Measurements from ENCODE around the gene DENND1B.

DENND1B gene

GRCh38 chr1:197685785-197686184 is 89.5 kb downstream of the DENND1B start:
- DNase-seq (ENCODE audit: low read depth) = no peak

GRCh38 chr1:197683895-197684553 is 91.3 kb downstream of the DENND1B start:
- no peak for DNase-seq (ENCODE audit: low read depth)

- no peak for DNase-seq (ENCODE audit: low read depth)
Observed at GRCh38 chr1:197683280-197683679, 92.0 kb downstream of the DENND1B start.

- DNase-seq (ENCODE audit: low read depth) = no peak
Observed at GRCh38 chr1:197680311-197680710, 95.0 kb downstream of the DENND1B start.

GRCh38 chr1:197677752-197678295 is 97.5 kb downstream of the DENND1B start:
- DNase-seq (ENCODE audit: low read depth) = no peak

- DNase-seq (ENCODE audit: low read depth) = no peak
Observed at GRCh38 chr1:197677313-197677712, 98.0 kb downstream of the DENND1B start.

GRCh38 chr1:197675583-197676208 is 99.6 kb downstream of the DENND1B start:
- DNase-seq (ENCODE audit: low read depth) = no peak

- no peak for DNase-seq (ENCODE audit: low read depth)
Observed at GRCh38 chr1:197674286-197674685, 101.0 kb downstream of the DENND1B start.

- no peak for DNase-seq (ENCODE audit: low read depth)
Observed at GRCh38 chr1:197673292-197673691, 102.0 kb downstream of the DENND1B start.

- DNase-seq (ENCODE audit: low read depth) = no peak
Observed at GRCh38 chr1:197672347-197672746, 102.9 kb downstream of the DENND1B start.

GRCh38 chr1:197671920-197672319 is 103.4 kb downstream of the DENND1B start:
- no peak for DNase-seq (ENCODE audit: low read depth)

GRCh38 chr1:197671140-197671539 is 104.1 kb downstream of the DENND1B start:
- no peak for DNase-seq (ENCODE audit: low read depth)

- DNase-seq (ENCODE audit: low read depth) = no peak
Observed at GRCh38 chr1:197666769-197667285, 108.5 kb downstream of the DENND1B start.

- DNase-seq (ENCODE audit: low read depth) = no peak
Observed at GRCh38 chr1:197664391-197664790, 110.9 kb downstream of the DENND1B start.

GRCh38 chr1:197663162-197663953 is 111.9 kb downstream of the DENND1B start:
- no peak for DNase-seq (ENCODE audit: low read depth)

GRCh38 chr1:197660389-197660788 is 114.9 kb downstream of the DENND1B start:
- no peak for DNase-seq (ENCODE audit: low read depth)

GRCh38 chr1:197659171-197659570 is 116.1 kb downstream of the DENND1B start:
- no peak for DNase-seq (ENCODE audit: low read depth)

GRCh38 chr1:197649188-197649587 is 126.1 kb downstream of the DENND1B start:
- no peak for DNase-seq (ENCODE audit: low read depth)

- no peak for DNase-seq (ENCODE audit: low read depth)
Observed at GRCh38 chr1:197638316-197638715, 137.0 kb downstream of the DENND1B start.

- DNase-seq (ENCODE audit: low read depth) = no peak
Observed at GRCh38 chr1:197637406-197637805, 137.9 kb downstream of the DENND1B start.

- no peak for DNase-seq (ENCODE audit: low read depth)
Observed at GRCh38 chr1:197633447-197634078, 141.7 kb downstream of the DENND1B start.

GRCh38 chr1:197632651-197633050 is 142.6 kb downstream of the DENND1B start:
- DNase-seq (ENCODE audit: low read depth) = no peak
